SK-N-SH treated with all-trans-retinoic acid at 6 μM for 48 hours (cell line): ENCODE results near the gene RHBDF2.

Experiments used
- GLIS3 ChIP-seq: fragments of 250-450 bp; sonication (Bioruptor Pico); IDR thresholded peaks from 2 replicates; pipeline ENCODE4 v1.5.0; 2020; ENCODE audit warnings: mild to moderate bottlenecking, moderate library complexity
- RARB ChIP-seq: fragments of 250-450 bp; sonication (Bioruptor Pico); IDR thresholded peaks from 2 replicates; pipeline ENCODE4 v1.8.0; 2021; ENCODE audit warnings: mild to moderate bottlenecking, moderate library complexity
- TOX ChIP-seq: fragments of 250-450 bp; sonication (Bioruptor Pico); IDR thresholded peaks from 2 replicates; pipeline ENCODE4 v1.8.0; 2021; ENCODE audit warnings: mild to moderate bottlenecking, moderate library complexity, borderline replicate concordance
- ZFP3 ChIP-seq: fragments of 250-450 bp; sonication (Bioruptor Pico); IDR thresholded peaks from 2 replicates; pipeline ENCODE4 v1.5.0; 2020; ENCODE audit warnings: mild to moderate bottlenecking, moderate library complexity
- ZFP30 ChIP-seq: fragments of 450-650 bp; formaldehyde crosslinking; IDR thresholded peaks from 2 replicates; pipeline ENCODE4 v1.5.0; 2022; ENCODE audit warnings: mild to moderate bottlenecking, moderate library complexity
- ZNF565 ChIP-seq: fragments of 450-650 bp; formaldehyde crosslinking; conservative IDR thresholded peaks from 2 replicates; pipeline ENCODE4 v1.5.0; 2020; ENCODE audit warnings: low read depth, mild to moderate bottlenecking, moderate library complexity
- ZNF70 ChIP-seq: fragments of 450-650 bp; formaldehyde crosslinking; IDR thresholded peaks from 2 replicates; pipeline ENCODE4 v1.5.0; 2020; ENCODE audit warnings: mild to moderate bottlenecking, moderate library complexity
- ZNF8 ChIP-seq: fragments of 450-650 bp; formaldehyde crosslinking; IDR thresholded peaks from 2 replicates; pipeline ENCODE4 v1.5.0; 2020; ENCODE audit warnings: mild to moderate bottlenecking, moderate library complexity
- TF ChIP-seq, protein P1 (sequence below): fragments of 250-450 bp; sonication (Bioruptor Pico); IDR thresholded peaks from 2 replicates; pipeline ENCODE4 v1.5.1; 2020; ENCODE audit warnings: low read depth, mild to moderate bottlenecking, moderate library complexity
- TF ChIP-seq, protein P2 (sequence below): fragments of 250-450 bp; sonication (Bioruptor Pico); IDR thresholded peaks from 2 replicates; pipeline ENCODE4 v1.5.0; 2020; ENCODE audit warnings: mild to moderate bottlenecking, moderate library complexity

DNA sequence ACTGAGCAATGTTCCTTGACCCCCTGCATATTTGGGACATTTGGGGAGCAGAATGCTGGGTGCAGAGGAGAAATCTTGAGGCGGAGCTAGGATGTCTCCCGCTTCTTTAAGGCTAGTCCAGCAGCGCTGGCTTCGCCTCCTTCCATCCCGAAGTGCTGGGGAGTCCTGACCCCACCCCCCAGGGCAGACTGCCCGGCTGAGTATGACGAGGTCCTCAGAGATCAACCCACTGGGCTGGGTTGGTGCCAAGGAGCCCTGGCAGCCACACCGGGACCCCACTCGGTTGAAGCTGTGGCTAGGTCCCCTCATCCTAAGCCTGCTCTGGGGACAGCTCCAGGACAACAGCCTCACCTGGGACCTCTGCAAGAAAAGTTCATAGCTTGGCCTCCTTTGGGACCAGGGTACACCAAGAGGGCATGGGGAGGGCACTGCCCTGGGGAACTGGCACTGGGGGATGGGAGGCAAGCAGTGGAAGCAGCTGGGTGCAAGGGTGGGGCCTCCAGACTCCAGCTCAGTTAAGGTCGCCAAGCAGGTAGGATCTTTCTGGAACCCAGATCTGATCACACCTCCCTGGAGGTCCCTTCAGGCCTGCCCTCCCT lies 11.0 kb downstream of the RHBDF2 start:
- no peak for TF ChIP-seq ZFP3
- no peak for TF ChIP-seq ZNF70 (CRISPR knock-in tag)
- no peak for TF ChIP-seq GLIS3 (CRISPR knock-in tag)
- TF ChIP-seq ZFP30 (CRISPR knock-in tag): no peak
- TF ChIP-seq RARB (CRISPR knock-in tag): no peak
- TF ChIP-seq ZNF565 (CRISPR knock-in tag): no peak
- TF ChIP-seq, protein P1, sequence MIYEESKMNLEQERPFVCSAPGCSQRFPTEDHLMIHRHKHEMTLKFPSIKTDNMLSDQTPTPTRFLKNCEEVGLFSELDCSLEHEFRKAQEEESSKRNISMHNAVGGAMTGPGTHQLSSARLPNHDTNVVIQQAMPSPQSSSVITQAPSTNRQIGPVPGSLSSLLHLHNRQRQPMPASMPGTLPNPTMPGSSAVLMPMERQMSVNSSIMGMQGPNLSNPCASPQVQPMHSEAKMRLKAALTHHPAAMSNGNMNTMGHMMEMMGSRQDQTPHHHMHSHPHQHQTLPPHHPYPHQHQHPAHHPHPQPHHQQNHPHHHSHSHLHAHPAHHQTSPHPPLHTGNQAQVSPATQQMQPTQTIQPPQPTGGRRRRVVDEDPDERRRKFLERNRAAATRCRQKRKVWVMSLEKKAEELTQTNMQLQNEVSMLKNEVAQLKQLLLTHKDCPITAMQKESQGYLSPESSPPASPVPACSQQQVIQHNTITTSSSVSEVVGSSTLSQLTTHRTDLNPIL (CRISPR knock-in tag): no peak
- no peak for TF ChIP-seq TOX
- no peak for TF ChIP-seq ZNF8 (CRISPR knock-in tag)
- TF ChIP-seq, protein P2, sequence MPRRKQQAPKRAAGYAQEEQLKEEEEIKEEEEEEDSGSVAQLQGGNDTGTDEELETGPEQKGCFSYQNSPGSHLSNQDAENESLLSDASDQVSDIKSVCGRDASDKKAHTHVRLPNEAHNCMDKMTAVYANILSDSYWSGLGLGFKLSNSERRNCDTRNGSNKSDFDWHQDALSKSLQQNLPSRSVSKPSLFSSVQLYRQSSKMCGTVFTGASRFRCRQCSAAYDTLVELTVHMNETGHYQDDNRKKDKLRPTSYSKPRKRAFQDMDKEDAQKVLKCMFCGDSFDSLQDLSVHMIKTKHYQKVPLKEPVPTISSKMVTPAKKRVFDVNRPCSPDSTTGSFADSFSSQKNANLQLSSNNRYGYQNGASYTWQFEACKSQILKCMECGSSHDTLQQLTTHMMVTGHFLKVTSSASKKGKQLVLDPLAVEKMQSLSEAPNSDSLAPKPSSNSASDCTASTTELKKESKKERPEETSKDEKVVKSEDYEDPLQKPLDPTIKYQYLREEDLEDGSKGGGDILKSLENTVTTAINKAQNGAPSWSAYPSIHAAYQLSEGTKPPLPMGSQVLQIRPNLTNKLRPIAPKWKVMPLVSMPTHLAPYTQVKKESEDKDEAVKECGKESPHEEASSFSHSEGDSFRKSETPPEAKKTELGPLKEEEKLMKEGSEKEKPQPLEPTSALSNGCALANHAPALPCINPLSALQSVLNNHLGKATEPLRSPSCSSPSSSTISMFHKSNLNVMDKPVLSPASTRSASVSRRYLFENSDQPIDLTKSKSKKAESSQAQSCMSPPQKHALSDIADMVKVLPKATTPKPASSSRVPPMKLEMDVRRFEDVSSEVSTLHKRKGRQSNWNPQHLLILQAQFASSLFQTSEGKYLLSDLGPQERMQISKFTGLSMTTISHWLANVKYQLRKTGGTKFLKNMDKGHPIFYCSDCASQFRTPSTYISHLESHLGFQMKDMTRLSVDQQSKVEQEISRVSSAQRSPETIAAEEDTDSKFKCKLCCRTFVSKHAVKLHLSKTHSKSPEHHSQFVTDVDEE (CRISPR knock-in tag): no peak
